ENCODE results near the gene EIF5A.
A peak's percentile ranks its signal among the peaks of the same experiment; 100 is the strongest.

EIF5A gene

GRCh38 chr17:7341842-7342241, 34.4 kb downstream of the EIF5A start:
- Histone ChIP-seq H4K5ac (ENCODE audit: low read length) (no peak overlapping the region), H3K79me1 (ENCODE audit: low read length) (no peaks in the 10 kb centered on the region), H3K4me3 (ENCODE audit: low read length) (no peak overlapping the region), H2BK15ac (replicated peaks; ENCODE audit: low read depth) (no peak overlapping the region), H3K36me3 (ENCODE audit: control insufficient read depth, insufficient read depth, low read length) (no peaks in the 10 kb centered on the region), H4K8ac (ENCODE audit: low read depth, low read length) (no peak overlapping the region), H3K27ac (ENCODE audit: low read depth, low read length) (no peak overlapping the region), H3K4me2 (ENCODE audit: low read length) (no peak overlapping the region), H2BK120ac (ENCODE audit: low read depth, low read length) (no peak overlapping the region), H2BK5ac (ENCODE audit: low read length) (no peak overlapping the region), H3K4me1 (ENCODE audit: control insufficient read depth, low read depth, low read length) (peaks cover under 1% of the 10 kb centered on the region), H2AK5ac (ENCODE audit: low read length) (no peak overlapping the region), H3K9ac (ENCODE audit: low read length) (no peak overlapping the region), H3K4ac (ENCODE audit: low read depth, low read length) (no peak overlapping the region), H3K27me3 (ENCODE audit: insufficient read depth, low read length, poor library complexity) (no peaks in the 10 kb centered on the region), H3K18ac (ENCODE audit: low read length) (no peak overlapping the region), H3K56ac (ENCODE audit: low read length) (no peak overlapping the region), H3K79me2 (ENCODE audit: control insufficient read depth, insufficient read depth, low read length) (no peaks in the 10 kb centered on the region), H3K23ac (ENCODE audit: low read length) (no peak overlapping the region)
- no peak for DNase-seq
- no CpG with 5 or more reads among the region's 13 CpGs for WGBS (ENCODE audit: extremely low coverage, insufficient coverage, low lambda C conversion rate)

GRCh38 chr17:7343250-7343649, 35.8 kb downstream of the EIF5A start:
- no peak overlapping the region for H3K4me3 ChIP-seq (ENCODE audit: low read length)
- no peak overlapping the region for H4K8ac ChIP-seq (ENCODE audit: low read depth, low read length)
- no peak overlapping the region for H3K27ac ChIP-seq (ENCODE audit: low read depth, low read length)
- no peak overlapping the region for H2BK5ac ChIP-seq (ENCODE audit: low read length)
- WGBS (ENCODE audit: extremely low coverage, insufficient coverage, low lambda C conversion rate): no CpG with 5 or more reads among the region's 15 CpGs
- H3K56ac ChIP-seq (ENCODE audit: low read length): no peak overlapping the region
- H2BK120ac ChIP-seq (ENCODE audit: low read depth, low read length): no peak overlapping the region
- no peaks in the 10 kb centered on the region for H3K4me1 ChIP-seq (ENCODE audit: control insufficient read depth, low read depth, low read length)
- H3K27me3 ChIP-seq (ENCODE audit: insufficient read depth, low read length, poor library complexity): no peaks in the 10 kb centered on the region
- H3K79me2 ChIP-seq (ENCODE audit: control insufficient read depth, insufficient read depth, low read length): no peaks in the 10 kb centered on the region
- H3K4ac ChIP-seq (ENCODE audit: low read depth, low read length): no peak overlapping the region
- no peak overlapping the region for H3K4me2 ChIP-seq (ENCODE audit: low read length)
- H3K23ac ChIP-seq (ENCODE audit: low read length): no peak overlapping the region
- no peak overlapping the region for H3K18ac ChIP-seq (ENCODE audit: low read length)
- no peak overlapping the region for H4K5ac ChIP-seq (ENCODE audit: low read length)
- H3K9ac ChIP-seq (ENCODE audit: low read length): no peak overlapping the region
- H3K79me1 ChIP-seq (ENCODE audit: low read length): no peaks in the 10 kb centered on the region
- no peak for DNase-seq
- H2BK15ac ChIP-seq (replicated peaks; ENCODE audit: low read depth): no peak overlapping the region
- H3K36me3 ChIP-seq (ENCODE audit: control insufficient read depth, insufficient read depth, low read length): no peaks in the 10 kb centered on the region
- H2AK5ac ChIP-seq (ENCODE audit: low read length): no peak overlapping the region

DNA sequence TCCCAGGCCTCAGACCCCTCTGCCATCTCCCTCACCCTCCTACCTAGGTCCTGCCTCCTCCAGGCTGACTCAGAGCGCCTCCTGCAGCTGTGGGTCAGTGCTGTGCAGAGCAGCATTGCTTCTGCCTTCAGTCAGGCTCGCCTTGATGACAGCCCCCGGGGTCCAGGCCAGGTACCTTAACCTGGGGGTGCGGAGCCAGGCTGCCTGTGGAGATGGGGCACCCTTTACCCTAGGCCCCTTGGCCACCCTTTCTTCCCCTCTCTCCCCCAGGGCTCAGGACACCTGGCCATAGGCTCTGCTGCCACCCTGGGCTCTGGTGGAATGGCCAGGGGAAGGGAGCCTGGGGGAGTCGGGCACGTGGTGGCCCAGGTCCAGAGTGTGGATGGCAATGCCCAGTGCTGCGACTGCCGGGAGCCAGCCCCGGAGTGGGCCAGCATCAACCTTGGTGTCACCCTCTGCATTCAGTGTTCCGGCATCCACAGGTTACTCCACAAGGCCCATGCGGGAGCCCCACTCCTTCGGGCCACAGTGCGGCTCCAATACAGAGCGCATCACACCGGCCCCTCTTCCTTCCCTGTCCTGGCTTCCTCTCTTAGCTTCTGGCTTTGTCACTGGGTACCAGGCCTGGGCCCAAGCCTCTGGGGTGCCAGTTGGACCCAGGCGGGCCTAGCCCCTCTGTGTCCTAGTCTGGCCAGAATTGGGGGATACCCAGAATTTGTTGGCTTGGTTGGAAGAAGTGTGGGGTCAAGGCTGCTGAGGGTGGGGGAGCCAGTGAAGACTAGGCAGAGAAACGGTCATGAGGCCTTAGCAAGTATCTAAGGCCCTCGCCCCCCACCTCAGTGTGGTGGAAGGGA, 39.6 kb downstream of the EIF5A start:
- Histone ChIP-seq H3K4ac (ENCODE audit: low read depth, low read length) (no peak overlapping the region), H2BK5ac (ENCODE audit: low read length) (no peak overlapping the region), H3K4me2 (ENCODE audit: low read length) (no peak overlapping the region), H2AK5ac (ENCODE audit: low read length) (no peak overlapping the region), H3K4me1 (ENCODE audit: control insufficient read depth, low read depth, low read length) (peaks cover 7% of the 10 kb centered on the region), H3K23ac (ENCODE audit: low read length) (no peak overlapping the region), H3K18ac (ENCODE audit: low read length) (no peak overlapping the region), H3K4me3 (ENCODE audit: low read length) (no peak overlapping the region), H2BK15ac (replicated peaks; ENCODE audit: low read depth) (no peak overlapping the region), H3K9ac (ENCODE audit: low read length) (no peak overlapping the region), H2BK120ac (ENCODE audit: low read depth, low read length) (no peak overlapping the region), H3K79me1 (ENCODE audit: low read length) (no peaks in the 10 kb centered on the region), H4K5ac (ENCODE audit: low read length) (no peak overlapping the region), H4K8ac (ENCODE audit: low read depth, low read length) (no peak overlapping the region), H3K36me3 (ENCODE audit: control insufficient read depth, insufficient read depth, low read length) (no peaks in the 10 kb centered on the region), H3K27me3 (ENCODE audit: insufficient read depth, low read length, poor library complexity) (no peaks in the 10 kb centered on the region), H3K27ac (ENCODE audit: low read depth, low read length) (no peak overlapping the region), H3K79me2 (ENCODE audit: control insufficient read depth, insufficient read depth, low read length) (no peaks in the 10 kb centered on the region), H3K56ac (ENCODE audit: low read length) (no peak overlapping the region)
- DNase-seq: no peak
- WGBS (ENCODE audit: extremely low coverage, insufficient coverage, low lambda C conversion rate): no CpG with 5 or more reads among the region's 18 CpGs

DNA sequence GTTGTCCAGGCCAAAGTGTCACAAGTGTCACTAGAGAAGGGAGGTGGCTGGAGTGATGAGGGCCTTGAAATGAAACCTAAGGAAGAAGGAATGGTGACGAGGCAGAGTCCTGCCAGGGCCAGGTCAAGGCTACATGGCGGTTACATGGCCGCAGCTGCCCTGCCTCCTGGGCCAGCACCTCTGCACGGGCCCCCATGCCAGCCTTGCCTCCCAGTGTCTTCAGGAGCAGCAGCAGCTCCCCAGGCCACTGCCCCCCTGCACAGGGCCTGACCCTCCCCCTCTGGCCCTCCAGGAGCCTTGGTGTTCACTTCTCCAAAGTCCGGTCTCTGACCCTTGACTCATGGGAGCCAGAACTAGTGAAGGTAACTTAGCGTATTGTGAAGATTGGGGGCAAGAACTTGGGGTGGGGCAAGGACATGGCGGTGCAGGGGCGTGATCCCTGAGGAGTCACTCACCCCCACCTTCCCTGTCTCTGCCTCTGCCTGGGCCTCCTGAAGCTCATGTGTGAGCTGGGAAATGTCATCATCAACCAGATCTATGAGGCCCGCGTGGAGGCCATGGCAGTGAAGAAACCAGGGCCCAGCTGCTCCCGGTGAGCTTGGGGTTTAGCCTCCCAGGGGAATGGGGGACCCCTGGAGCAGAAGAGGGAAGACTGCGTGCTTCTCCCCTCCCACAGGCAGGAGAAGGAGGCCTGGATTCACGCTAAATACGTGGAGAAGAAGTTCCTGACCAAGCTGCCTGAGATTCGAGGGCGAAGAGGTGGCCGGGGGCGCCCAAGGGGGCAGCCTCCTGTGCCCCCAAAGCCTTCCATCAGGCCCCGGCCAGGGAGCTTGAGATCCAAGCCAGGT, 40.4 kb downstream of the EIF5A start:
- no peak overlapping the region for H4K5ac ChIP-seq (ENCODE audit: low read length)
- H3K27ac ChIP-seq (ENCODE audit: low read depth, low read length): no peak overlapping the region

GRCh38 chr17:7348478-7349242, 41.2 kb downstream of the EIF5A start:
- WGBS (ENCODE audit: extremely low coverage, insufficient coverage, low lambda C conversion rate): no CpG with 5 or more reads among the region's 19 CpGs

More for the DNA sequence above, 40.4 kb downstream of the EIF5A start:
- Histone ChIP-seq H3K18ac (ENCODE audit: low read length) (no peak overlapping the region), H2BK15ac (replicated peaks; ENCODE audit: low read depth) (no peak overlapping the region), H3K36me3 (ENCODE audit: control insufficient read depth, insufficient read depth, low read length) (no peaks in the 10 kb centered on the region), H3K9ac (ENCODE audit: low read length) (no peak overlapping the region), H2AK5ac (ENCODE audit: low read length) (no peak overlapping the region), H3K4me1 (ENCODE audit: control insufficient read depth, low read depth, low read length) (peaks cover 7% of the 10 kb centered on the region), H3K79me2 (ENCODE audit: control insufficient read depth, insufficient read depth, low read length) (no peaks in the 10 kb centered on the region), H3K79me1 (ENCODE audit: low read length) (no peaks in the 10 kb centered on the region), H3K4me2 (ENCODE audit: low read length) (no peak overlapping the region), H4K8ac (ENCODE audit: low read depth, low read length) (no peak overlapping the region), H2BK5ac (ENCODE audit: low read length) (no peak overlapping the region), H3K4me3 (ENCODE audit: low read length) (no peak overlapping the region), H2BK120ac (ENCODE audit: low read depth, low read length) (no peak overlapping the region), H3K56ac (ENCODE audit: low read length) (no peak overlapping the region), H3K27me3 (ENCODE audit: insufficient read depth, low read length, poor library complexity) (no peaks in the 10 kb centered on the region), H3K4ac (ENCODE audit: low read depth, low read length) (no peak overlapping the region), H3K23ac (ENCODE audit: low read length) (no peak overlapping the region)
- no peak for DNase-seq
- no CpG with 5 or more reads among the region's 19 CpGs for WGBS (ENCODE audit: extremely low coverage, insufficient coverage, low lambda C conversion rate)

More at GRCh38 chr17:7348478-7349242, 41.2 kb downstream of the EIF5A start:
- no peak for DNase-seq
- Histone ChIP-seq H3K56ac (ENCODE audit: low read length) (no peak overlapping the region), H4K8ac (ENCODE audit: low read depth, low read length) (no peak overlapping the region), H4K5ac (ENCODE audit: low read length) (no peak overlapping the region), H3K4me3 (ENCODE audit: low read length) (no peak overlapping the region), H2AK5ac (ENCODE audit: low read length) (no peak overlapping the region), H3K79me2 (ENCODE audit: control insufficient read depth, insufficient read depth, low read length) (no peaks in the 10 kb centered on the region), H2BK5ac (ENCODE audit: low read length) (no peak overlapping the region), H3K4ac (ENCODE audit: low read depth, low read length) (no peak overlapping the region), H3K27ac (ENCODE audit: low read depth, low read length) (no peak overlapping the region), H3K27me3 (ENCODE audit: insufficient read depth, low read length, poor library complexity) (no peaks in the 10 kb centered on the region), H3K18ac (ENCODE audit: low read length) (no peak overlapping the region), H3K23ac (ENCODE audit: low read length) (no peak overlapping the region), H3K79me1 (ENCODE audit: low read length) (no peaks in the 10 kb centered on the region), H2BK120ac (ENCODE audit: low read depth, low read length) (no peak overlapping the region), H3K4me2 (ENCODE audit: low read length) (no peak overlapping the region), H2BK15ac (replicated peaks; ENCODE audit: low read depth) (no peak overlapping the region), H3K4me1 (ENCODE audit: control insufficient read depth, low read depth, low read length) (peaks cover 7% of the 10 kb centered on the region), H3K9ac (ENCODE audit: low read length) (peak overlapping the region; percentile 6), H3K36me3 (ENCODE audit: control insufficient read depth, insufficient read depth, low read length) (no peaks in the 10 kb centered on the region)

Data from mesendoderm (in vitro differentiated cells).